Measurements from ENCODE around the gene KCNG2. TPM values are rescaled to one million over a fixed set of nuclear protein-coding genes. Genes with fewer than 3 reads are reported as not detected.

KCNG2 gene
- total RNA-seq, 1 experiment from 2014 or later = not detected

DNA sequence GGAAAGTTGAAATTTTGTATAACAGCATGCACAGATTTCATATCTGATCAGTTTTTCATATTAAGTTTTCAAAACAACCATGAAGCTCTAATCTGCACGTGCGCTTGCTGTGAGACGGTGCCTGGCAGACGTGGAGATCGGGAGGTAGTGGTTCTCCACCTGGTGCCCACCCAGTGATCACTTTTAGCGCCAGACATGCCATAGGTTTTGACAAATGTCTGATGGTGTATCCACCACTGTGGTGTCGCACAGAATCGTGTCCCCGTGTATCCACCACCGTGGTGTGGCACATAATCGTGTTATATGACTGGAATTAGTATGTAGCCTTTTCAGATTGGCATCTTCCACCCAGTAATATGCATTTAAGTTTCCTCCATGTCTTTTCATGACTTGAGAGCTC lies 40.9 kb upstream of the KCNG2 start:
- Histone ChIP-seq H3K36me3 (ENCODE audit: control insufficient read depth in 1 of 2, insufficient read depth in 2 of 2, low read length in 2 of 2) (peaks cover 6 to 14% of the 10 kb centered on the region in 2 experiments; a peak in 2 of 4 replicates), H2AFZ (ENCODE audit: low read depth, low read length, poor library complexity, severe bottlenecking) (no peak overlapping the region), H4K20me1 (ENCODE audit: insufficient read depth) (no peaks in the 10 kb centered on the region), H3K4me3 (replicated peaks in 1 of 2; ENCODE audit: low read depth in 1 of 2, low read length in 2 of 2) (no peak overlapping the region), H3K27ac (ENCODE audit: low read depth, low read length) (no peak overlapping the region), H3K27me3 (ENCODE audit: insufficient read depth, low read length) (no peaks in the 10 kb centered on the region), H3K9ac (ENCODE audit: low read length) (no peak overlapping the region), H3K79me2 (ENCODE audit: insufficient read depth, low read length) (no peaks in the 10 kb centered on the region), H3K4me2 (ENCODE audit: low read length) (no peak overlapping the region), H3K9me2 (ENCODE audit: insufficient read depth) (no peaks in the 10 kb centered on the region), H3K9me3 (ENCODE audit: control insufficient read depth in 1 of 2, insufficient read depth in 1 of 2, low read depth in 1 of 2, low read length in 2 of 2) (no peaks in the 10 kb centered on the region), H3K4me1 (ENCODE audit: control insufficient read depth in 1 of 2, insufficient read depth in 2 of 2, low read length in 2 of 2) (no peaks in the 10 kb centered on the region)
- TF ChIP-seq, protein P1, sequence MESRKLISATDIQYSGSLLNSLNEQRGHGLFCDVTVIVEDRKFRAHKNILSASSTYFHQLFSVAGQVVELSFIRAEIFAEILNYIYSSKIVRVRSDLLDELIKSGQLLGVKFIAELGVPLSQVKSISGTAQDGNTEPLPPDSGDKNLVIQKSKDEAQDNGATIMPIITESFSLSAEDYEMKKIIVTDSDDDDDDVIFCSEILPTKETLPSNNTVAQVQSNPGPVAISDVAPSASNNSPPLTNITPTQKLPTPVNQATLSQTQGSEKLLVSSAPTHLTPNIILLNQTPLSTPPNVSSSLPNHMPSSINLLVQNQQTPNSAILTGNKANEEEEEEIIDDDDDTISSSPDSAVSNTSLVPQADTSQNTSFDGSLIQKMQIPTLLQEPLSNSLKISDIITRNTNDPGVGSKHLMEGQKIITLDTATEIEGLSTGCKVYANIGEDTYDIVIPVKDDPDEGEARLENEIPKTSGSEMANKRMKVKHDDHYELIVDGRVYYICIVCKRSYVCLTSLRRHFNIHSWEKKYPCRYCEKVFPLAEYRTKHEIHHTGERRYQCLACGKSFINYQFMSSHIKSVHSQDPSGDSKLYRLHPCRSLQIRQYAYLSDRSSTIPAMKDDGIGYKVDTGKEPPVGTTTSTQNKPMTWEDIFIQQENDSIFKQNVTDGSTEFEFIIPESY (IDR thresholded peaks at IDR 0.05; ENCODE audit: extremely low read depth, insufficient replicate concordance, low read length) = no peak
- TF ChIP-seq CEBPB (IDR thresholded peaks at IDR 0.05; ENCODE audit: low read depth) = no peak
- no peak for TF ChIP-seq EGR1 (IDR thresholded peaks at IDR 0.05; ENCODE audit: low read depth)
- no peak for TF ChIP-seq YY1 (IDR thresholded peaks at IDR 0.05; ENCODE audit: extremely low read depth, insufficient replicate concordance, low read depth, low read length)
- TF ChIP-seq POLR2AphosphoS5 (IDR thresholded peaks at IDR 0.05; ENCODE audit: low read depth, low read length) = no peak
- TF ChIP-seq, protein P2, sequence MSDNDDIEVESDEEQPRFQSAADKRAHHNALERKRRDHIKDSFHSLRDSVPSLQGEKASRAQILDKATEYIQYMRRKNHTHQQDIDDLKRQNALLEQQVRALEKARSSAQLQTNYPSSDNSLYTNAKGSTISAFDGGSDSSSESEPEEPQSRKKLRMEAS (IDR thresholded peaks at IDR 0.05) = no peak
- no peak for TF ChIP-seq RAD21 (IDR thresholded peaks at IDR 0.05; ENCODE audit: low read depth)
- TF ChIP-seq ZNF274 (IDR thresholded peaks at IDR 0.05; ENCODE audit: low read depth, low read length) = no peak
- TF ChIP-seq ZFX (IDR thresholded peaks at IDR 0.05) = no peak
- TF ChIP-seq, protein P3, sequence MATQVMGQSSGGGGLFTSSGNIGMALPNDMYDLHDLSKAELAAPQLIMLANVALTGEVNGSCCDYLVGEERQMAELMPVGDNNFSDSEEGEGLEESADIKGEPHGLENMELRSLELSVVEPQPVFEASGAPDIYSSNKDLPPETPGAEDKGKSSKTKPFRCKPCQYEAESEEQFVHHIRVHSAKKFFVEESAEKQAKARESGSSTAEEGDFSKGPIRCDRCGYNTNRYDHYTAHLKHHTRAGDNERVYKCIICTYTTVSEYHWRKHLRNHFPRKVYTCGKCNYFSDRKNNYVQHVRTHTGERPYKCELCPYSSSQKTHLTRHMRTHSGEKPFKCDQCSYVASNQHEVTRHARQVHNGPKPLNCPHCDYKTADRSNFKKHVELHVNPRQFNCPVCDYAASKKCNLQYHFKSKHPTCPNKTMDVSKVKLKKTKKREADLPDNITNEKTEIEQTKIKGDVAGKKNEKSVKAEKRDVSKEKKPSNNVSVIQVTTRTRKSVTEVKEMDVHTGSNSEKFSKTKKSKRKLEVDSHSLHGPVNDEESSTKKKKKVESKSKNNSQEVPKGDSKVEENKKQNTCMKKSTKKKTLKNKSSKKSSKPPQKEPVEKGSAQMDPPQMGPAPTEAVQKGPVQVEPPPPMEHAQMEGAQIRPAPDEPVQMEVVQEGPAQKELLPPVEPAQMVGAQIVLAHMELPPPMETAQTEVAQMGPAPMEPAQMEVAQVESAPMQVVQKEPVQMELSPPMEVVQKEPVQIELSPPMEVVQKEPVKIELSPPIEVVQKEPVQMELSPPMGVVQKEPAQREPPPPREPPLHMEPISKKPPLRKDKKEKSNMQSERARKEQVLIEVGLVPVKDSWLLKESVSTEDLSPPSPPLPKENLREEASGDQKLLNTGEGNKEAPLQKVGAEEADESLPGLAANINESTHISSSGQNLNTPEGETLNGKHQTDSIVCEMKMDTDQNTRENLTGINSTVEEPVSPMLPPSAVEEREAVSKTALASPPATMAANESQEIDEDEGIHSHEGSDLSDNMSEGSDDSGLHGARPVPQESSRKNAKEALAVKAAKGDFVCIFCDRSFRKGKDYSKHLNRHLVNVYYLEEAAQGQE (IDR thresholded peaks at IDR 0.05; ENCODE audit: low read depth) = no peak
- ChIA-PET CTCF (no interaction called here), RAD21 (ENCODE audit: low non-redundant PET in 1 of 2, low total read pairs in 2 of 2, uncharacterized antibody in 2 of 2, unreplicated experiment in 2 of 2) (no interaction called here), POLR2A (no interaction called here)
- intact Hi-C loops (cut with micrococcal nuclease) = no loop called here
- ATAC-seq (no peak), DNase-seq (ENCODE audit: low read depth, low spot score) (no peak)
- BruUV-seq (replicated peaks) = no TSS peak

Measured in HCT116 (cell line).